HL-60 (cell line): ENCODE measurements around the gene ZNF302.

Experiments used
- GABPA ChIP-seq: IDR thresholded peaks from 2 replicates; pipeline ENCODE4 v1.6.1; 2012; ENCODE audit warnings: low read depth
- POLR2AphosphoS5 ChIP-seq: IDR thresholded peaks from 2 replicates; pipeline ENCODE4 v1.6.1; 2012; ENCODE audit warnings: low read depth
- TF ChIP-seq, protein P1 (sequence below): IDR thresholded peaks from 2 replicates; pipeline ENCODE4 v1.6.1; 2012; ENCODE audit warnings: low read depth; ENCODE audit not compliant: insufficient replicate concordance
- TF ChIP-seq, protein P2 (sequence below): IDR thresholded peaks from one replicate; pipeline ENCODE4 v1.5.1; 2011; ENCODE audit warnings: low read length, control low read depth, inconsistent platforms; ENCODE audit not compliant: insufficient read depth

DNA sequence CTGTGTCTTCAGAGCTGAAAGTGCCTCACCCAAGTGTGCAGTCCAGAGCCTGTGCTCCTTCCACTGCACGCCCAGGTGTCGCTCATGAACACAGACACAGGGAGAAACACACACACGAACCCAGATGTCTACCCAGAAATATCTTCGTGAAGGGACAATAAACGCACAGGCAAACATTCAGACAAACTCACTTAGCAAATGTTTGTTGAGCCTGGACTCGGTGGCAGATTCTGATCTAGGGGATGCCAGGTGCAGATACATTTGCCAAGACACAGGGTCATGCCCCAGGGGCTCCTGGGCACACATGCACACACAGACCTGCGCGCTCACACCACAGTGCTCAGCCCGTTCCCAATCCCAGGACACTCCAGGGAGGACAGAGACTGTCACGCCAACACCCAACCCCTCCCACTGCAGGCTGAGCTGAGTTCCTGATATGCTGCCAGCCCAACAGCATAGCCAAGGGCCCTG lies 32.5 kb upstream of the ZNF302 start:
- TF ChIP-seq, protein P1, sequence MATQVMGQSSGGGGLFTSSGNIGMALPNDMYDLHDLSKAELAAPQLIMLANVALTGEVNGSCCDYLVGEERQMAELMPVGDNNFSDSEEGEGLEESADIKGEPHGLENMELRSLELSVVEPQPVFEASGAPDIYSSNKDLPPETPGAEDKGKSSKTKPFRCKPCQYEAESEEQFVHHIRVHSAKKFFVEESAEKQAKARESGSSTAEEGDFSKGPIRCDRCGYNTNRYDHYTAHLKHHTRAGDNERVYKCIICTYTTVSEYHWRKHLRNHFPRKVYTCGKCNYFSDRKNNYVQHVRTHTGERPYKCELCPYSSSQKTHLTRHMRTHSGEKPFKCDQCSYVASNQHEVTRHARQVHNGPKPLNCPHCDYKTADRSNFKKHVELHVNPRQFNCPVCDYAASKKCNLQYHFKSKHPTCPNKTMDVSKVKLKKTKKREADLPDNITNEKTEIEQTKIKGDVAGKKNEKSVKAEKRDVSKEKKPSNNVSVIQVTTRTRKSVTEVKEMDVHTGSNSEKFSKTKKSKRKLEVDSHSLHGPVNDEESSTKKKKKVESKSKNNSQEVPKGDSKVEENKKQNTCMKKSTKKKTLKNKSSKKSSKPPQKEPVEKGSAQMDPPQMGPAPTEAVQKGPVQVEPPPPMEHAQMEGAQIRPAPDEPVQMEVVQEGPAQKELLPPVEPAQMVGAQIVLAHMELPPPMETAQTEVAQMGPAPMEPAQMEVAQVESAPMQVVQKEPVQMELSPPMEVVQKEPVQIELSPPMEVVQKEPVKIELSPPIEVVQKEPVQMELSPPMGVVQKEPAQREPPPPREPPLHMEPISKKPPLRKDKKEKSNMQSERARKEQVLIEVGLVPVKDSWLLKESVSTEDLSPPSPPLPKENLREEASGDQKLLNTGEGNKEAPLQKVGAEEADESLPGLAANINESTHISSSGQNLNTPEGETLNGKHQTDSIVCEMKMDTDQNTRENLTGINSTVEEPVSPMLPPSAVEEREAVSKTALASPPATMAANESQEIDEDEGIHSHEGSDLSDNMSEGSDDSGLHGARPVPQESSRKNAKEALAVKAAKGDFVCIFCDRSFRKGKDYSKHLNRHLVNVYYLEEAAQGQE = no peak
- TF ChIP-seq, protein P2, sequence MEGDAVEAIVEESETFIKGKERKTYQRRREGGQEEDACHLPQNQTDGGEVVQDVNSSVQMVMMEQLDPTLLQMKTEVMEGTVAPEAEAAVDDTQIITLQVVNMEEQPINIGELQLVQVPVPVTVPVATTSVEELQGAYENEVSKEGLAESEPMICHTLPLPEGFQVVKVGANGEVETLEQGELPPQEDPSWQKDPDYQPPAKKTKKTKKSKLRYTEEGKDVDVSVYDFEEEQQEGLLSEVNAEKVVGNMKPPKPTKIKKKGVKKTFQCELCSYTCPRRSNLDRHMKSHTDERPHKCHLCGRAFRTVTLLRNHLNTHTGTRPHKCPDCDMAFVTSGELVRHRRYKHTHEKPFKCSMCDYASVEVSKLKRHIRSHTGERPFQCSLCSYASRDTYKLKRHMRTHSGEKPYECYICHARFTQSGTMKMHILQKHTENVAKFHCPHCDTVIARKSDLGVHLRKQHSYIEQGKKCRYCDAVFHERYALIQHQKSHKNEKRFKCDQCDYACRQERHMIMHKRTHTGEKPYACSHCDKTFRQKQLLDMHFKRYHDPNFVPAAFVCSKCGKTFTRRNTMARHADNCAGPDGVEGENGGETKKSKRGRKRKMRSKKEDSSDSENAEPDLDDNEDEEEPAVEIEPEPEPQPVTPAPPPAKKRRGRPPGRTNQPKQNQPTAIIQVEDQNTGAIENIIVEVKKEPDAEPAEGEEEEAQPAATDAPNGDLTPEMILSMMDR = no peak
- TF ChIP-seq POLR2AphosphoS5 (no peak), GABPA (no peak)
